Activated CD8-positive, alpha-beta memory T cell treated with anti-CD3 and anti-CD28 coated beads, Interleukin-2, amount 50 U/mL, for 1 hour (primary cell): Measurements from ENCODE around the gene CNTNAP5.

Experiments used
- DNase-seq: peaks from one replicate; pipeline ENCODE4 v3.0.0-alpha.2; 2020; ENCODE audit errors: extremely low read depth

The CNTNAP5 gene

GRCh38 chr2:124814968-124815745 lies 790.1 kb downstream of the CNTNAP5 start:
- DNase-seq, result no peak

GRCh38 chr2:124816007-124816406 lies 790.9 kb downstream of the CNTNAP5 start:
- no peak for DNase-seq

- DNase-seq, result no peak
These were observed 797.4 kb downstream of the CNTNAP5 start for GRCh38 chr2:124822516-124822915.

GRCh38 chr2:124824441-124824840 lies 799.4 kb downstream of the CNTNAP5 start:
- no peak for DNase-seq

- no peak for DNase-seq
These were observed 807.4 kb downstream of the CNTNAP5 start for GRCh38 chr2:124832521-124832920.

- DNase-seq, result no peak
These were observed 809.2 kb downstream of the CNTNAP5 start for GRCh38 chr2:124834331-124834730.

DNA sequence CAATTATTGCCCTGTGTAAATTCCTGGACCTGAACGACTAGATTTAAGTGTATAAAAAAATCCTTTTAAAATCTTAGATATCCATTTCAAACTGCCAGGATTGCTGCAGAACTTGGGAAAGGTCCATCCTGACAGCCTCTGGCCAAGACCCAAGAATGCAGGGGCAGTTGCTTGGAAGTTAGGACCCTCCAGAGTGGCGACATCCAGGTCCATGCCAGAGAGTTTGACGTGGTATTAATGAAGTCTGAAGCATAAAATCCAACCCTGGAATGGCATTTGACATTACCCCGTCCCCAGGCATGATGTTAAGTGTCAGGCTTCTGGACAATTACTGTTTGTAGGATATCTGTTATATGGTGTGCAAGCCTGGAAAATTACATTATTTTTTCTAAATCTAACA lies 810.2 kb downstream of the CNTNAP5 start:
- no peak for DNase-seq

GRCh38 chr2:124836416-124836815 lies 811.3 kb downstream of the CNTNAP5 start:
- no peak for DNase-seq

GRCh38 chr2:124837496-124837895 lies 812.4 kb downstream of the CNTNAP5 start:
- no peak for DNase-seq

GRCh38 chr2:124838406-124838805 lies 813.3 kb downstream of the CNTNAP5 start:
- DNase-seq, result no peak

DNA sequence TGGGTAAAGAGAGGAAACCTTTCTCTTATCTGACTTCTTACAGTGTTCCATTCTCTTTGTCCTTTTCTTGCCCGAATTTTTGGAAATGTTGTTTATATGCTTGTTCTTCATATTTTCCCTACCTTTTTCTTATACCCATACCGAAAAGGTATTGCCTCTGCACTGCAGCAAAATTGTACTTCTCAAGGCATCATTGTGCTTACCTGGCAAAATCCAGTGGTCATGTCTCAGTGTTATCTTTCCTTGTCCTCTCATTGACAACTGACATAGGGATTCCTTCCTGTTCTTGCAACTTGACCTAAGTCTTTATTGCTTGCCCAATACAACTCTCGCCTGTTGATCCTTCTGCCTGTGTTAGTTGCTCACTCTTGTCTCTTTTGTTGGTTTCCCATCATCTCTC lies 842.2 kb downstream of the CNTNAP5 start:
- DNase-seq, result no peak

GRCh38 chr2:124874219-124874618 lies 849.1 kb downstream of the CNTNAP5 start:
- no peak for DNase-seq

DNA sequence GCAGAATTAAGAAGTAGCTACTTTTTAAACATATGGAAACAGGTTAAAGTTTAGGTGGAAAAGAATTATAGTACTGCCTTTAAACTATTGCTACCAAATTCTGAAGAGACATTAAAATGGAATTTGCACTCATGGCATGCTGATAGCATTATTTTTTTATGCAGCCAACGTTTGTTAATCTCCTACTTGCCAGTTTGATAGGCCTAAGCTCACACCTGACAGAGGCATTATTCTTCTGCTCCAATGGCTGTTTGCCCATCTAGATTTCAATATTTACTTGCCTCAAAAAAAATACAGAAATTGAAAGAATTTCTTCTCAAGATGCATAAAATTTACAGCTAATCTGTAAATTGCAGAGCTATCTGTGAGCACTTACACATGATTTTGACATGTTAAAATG lies 849.6 kb downstream of the CNTNAP5 start:
- no peak for DNase-seq

GRCh38 chr2:124875627-124876244 lies 850.6 kb downstream of the CNTNAP5 start:
- no peak for DNase-seq

- DNase-seq, result no peak
These were observed 852.1 kb downstream of the CNTNAP5 start for GRCh38 chr2:124877141-124877577.

DNA sequence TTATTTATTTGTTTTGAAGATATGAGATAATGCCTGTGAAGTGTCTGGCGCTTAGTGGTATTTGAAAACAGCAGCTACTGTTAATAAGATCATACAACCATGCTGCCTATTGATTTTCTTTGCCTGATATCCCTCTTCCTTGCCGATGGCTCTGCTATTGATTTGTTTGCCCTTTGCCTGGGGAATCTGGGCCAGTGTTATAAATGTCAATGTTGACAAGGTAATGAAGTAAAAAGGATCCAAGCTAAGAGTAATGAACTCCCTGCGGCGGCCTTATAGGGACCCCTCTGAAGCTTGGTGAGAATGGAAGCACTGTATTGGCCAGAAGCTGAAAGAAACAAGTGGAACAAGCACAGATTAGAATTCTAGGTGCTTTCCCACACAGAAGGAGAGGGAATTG lies 854.6 kb downstream of the CNTNAP5 start:
- no peak for DNase-seq

DNA sequence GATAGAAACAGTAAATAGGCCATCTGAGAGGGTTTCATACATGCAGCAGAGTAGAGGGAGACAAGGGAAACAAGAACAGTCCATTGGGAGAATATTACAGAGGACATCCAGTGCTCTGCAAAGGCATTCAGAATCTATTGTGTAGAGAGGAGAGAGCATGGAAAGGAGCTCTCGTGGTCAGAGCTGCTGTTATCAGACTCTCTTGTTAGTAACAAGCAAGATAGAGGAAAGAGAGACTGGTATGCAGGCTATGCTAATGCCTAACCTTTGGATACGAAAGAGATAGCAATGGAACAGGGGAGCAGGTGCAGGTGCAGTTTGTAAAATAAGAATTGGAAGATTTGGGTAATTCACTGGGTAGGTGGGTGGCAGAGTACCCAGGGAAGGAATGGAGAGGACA lies 855.9 kb downstream of the CNTNAP5 start:
- DNase-seq, result no peak

- DNase-seq, result no peak
These were observed 857.3 kb downstream of the CNTNAP5 start for GRCh38 chr2:124882423-124882822.

DNA sequence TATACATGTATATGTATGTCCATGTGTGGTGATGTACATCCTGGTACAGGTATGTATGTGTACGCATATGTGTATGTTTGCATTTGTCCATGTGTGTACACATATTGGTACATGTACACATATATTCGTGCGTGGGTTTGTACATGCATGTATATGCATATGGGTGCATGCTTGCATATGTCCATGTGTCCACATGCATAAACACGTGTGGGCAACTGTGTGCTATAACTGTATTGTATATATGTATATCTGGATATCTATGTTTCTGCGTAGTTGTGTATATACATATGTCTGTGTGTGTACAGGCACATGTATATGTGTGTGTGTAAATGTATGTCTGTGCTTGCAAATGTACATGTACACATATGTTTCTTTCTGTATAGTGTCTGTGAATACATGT lies 858.5 kb downstream of the CNTNAP5 start:
- DNase-seq, result no peak

DNA sequence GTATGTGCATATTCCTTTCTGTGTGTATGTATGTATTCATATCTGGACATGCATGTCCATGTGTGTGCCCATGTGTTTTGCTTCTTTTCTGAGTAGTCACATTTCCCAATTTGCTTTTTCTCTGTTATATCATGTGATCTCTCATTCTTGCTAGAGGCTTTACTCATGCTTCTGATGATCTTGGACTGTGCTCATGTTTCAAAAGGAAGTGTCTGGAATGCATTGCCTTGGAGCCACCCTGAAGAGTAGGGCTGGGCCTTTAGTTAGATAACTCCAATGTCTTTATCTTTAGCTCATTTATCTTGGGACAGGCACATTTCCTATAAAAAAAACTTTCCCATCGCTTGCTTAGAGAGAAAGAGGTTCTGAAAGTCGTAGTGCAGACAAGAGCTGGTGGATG lies 859.2 kb downstream of the CNTNAP5 start:
- DNase-seq, result no peak

GRCh38 chr2:124886216-124886615 lies 861.1 kb downstream of the CNTNAP5 start:
- DNase-seq, result no peak

DNA sequence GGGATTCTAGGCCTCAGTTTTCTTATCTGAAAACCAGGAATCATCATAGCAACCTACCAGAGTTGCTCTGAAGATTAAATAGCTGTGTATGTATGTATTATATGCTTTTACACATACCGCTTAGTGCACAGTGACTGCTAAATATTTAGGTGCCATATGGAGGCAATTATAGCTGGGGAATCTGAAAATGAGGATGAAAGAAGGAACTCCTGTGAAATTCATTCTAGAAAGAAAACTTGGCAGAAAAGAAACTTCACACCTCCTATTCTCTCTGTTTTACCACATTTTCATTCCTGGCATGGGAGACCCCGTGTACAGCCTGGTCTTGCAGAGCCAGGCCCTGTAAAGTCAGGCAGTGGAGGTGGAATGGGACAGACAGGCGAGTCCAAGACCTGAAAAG lies 862.4 kb downstream of the CNTNAP5 start:
- DNase-seq, result no peak

DNA sequence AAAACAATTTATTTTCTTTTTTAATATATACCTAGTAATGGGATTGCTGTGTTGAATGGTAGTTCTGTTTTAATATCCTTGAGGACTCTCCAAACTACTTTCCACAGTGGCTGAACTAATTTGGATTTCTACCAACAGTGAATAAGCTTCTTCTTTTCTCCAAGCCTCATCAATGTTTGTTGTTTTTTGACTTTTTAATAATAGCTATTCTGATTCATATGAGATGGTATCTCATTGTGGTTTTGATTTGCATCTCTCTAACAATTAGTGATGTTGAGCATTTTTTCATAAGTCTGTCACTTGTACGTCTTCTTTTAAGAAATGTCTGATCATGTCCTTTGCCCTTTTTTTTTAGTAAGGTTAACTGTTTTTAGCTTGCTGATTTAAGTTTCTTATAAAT lies 863.3 kb downstream of the CNTNAP5 start:
- no peak for DNase-seq

- no peak for DNase-seq
These were observed 869.1 kb downstream of the CNTNAP5 start for GRCh38 chr2:124894199-124894598.
